GM12891 (cell line): ENCODE data around the gene EIPR1.

Source experiments
- PAX5 ChIP-seq: IDR thresholded peaks from 2 replicates; pipeline ENCODE4 v1.6.1; 2011; ENCODE audit warnings: low read length, moderate library complexity, mild to moderate bottlenecking; ENCODE audit not compliant: insufficient read depth, severe bottlenecking
- POLR2A ChIP-seq: IDR thresholded peaks from 2 replicates; pipeline ENCODE4 v1.6.1; 2011; ENCODE audit warnings: low read depth, low read length, control low read depth
- POLR2AphosphoS5 ChIP-seq: IDR thresholded peaks from 2 replicates; pipeline ENCODE4 v1.6.1; 2011; ENCODE audit warnings: low read depth, low read length, control low read depth
- POU2F2 ChIP-seq: IDR thresholded peaks from 2 replicates; pipeline ENCODE4 v1.6.1; 2011; ENCODE audit warnings: low read depth, mild to moderate bottlenecking, control low read depth, low read length, moderate library complexity
- SPI1 ChIP-seq: IDR thresholded peaks from 2 replicates; pipeline ENCODE4 v1.6.1; 2011; ENCODE audit warnings: low read depth, low read length, control low read depth
- TAF1 ChIP-seq: IDR thresholded peaks from 2 replicates; pipeline ENCODE4 v1.6.1; 2011; ENCODE audit warnings: low read depth, low read length, control low read depth

GRCh38 chr2:3267869-3268704 lies 109.5 kb downstream of the EIPR1 start:
- TF ChIP-seq SPI1 (no peak), POLR2A (no peak), POLR2AphosphoS5 (no peak), PAX5 (no peak), TAF1 (no peak), POU2F2 (no peak)
